Upper lobe of left lung (tissue), 6 donors: ENCODE results near the gene GFM2. TPM values are rescaled to one million over a fixed set of nuclear protein-coding genes. Genes with fewer than 3 reads are reported as not detected.

ENCODE experiments used
- ATAC-seq, 2 donors: fragments of 200-7000 bp; cut with Tn5 transposase; one replicate each; pipeline ENCODE4 v1.9.1; 2022; ENCODE audit warnings: mild to moderate bottlenecking in 2 of 2, moderate library complexity in 2 of 2; ENCODE audit not compliant: low FRiP score in 2 of 2
- DNase-seq, 2 donors: peaks; one replicate each; pipeline ENCODE4 v3.0.0-alpha.2; 2019 to 2020
- H3K27ac ChIP-seq, 4 donors: fragments of 200-600 bp; sonication (generic); one replicate each; pipeline ENCODE4 v1.5.1; 2016 to 2019
- H3K27me3 ChIP-seq, 4 donors: fragments of 200-600 bp; sonication (generic); one replicate each; pipeline ENCODE4 v1.5.1; 2017 to 2019
- H3K36me3 ChIP-seq, 4 donors: fragments of 200-600 bp; sonication (generic); one replicate each; pipeline ENCODE4 v1.5.1; 2016 to 2019
- H3K4me1 ChIP-seq, 4 donors: fragments of 200-600 bp; sonication (generic); one replicate each; pipeline ENCODE4 v1.5.1; 2018 to 2019
- H3K4me3 ChIP-seq, 4 donors: fragments of 200-600 bp; sonication (generic); one replicate each; pipeline ENCODE4 v1.5.1; 2017 to 2019; ENCODE audit warnings: mild to moderate bottlenecking in 2 of 4, moderate library complexity in 1 of 4
- H3K9me3 ChIP-seq, 4 donors: fragments of 200-600 bp; sonication (generic); one replicate each; pipeline ENCODE4 v1.5.1; 2018 to 2019
- EP300 ChIP-seq, 4 donors: sonication (generic); formaldehyde crosslinking; IDR thresholded peaks; one replicate each; pipeline ENCODE4 v1.5.1; 2017; ENCODE audit warnings: antibody characterized with exemption in 4 of 4, control low read depth in 2 of 4
- POLR2A ChIP-seq, 4 donors: fragments of 450-650 bp; IDR thresholded peaks; one replicate each; pipeline ENCODE4 v1.5.1; 2016 to 2017; ENCODE audit warnings: antibody characterized with exemption in 4 of 4, mild to moderate bottlenecking in 2 of 4
- POLR2AphosphoS5 ChIP-seq, 2 donors: sonication (generic); formaldehyde crosslinking; IDR thresholded peaks; one replicate each; pipeline ENCODE4 v1.5.1; 2017; ENCODE audit warnings: antibody characterized with exemption in 2 of 2
- WGBS, 2 donors: methylation state at CpG; one replicate each; pipeline ENCODE4 v1.1.5; 2017 to 2018; 5-methylcytosine and 5-hydroxymethylcytosine counted together
- total RNA-seq, 6 donors: library from RNA; depleted of rRNA in 4 of 6; stranded (reverse); fragments of >200 nt in 4 of 6; gene quantifications; one replicate each; pipeline versions ENCODE4 v1.1.0 to v1.2.1, GENCODE V29; 2016 to 2021
- TF ChIP-seq, protein P1 (sequence below), 6 experiments: fragments of 450-650 bp in 4 of 6; fragments of 200-600 bp in 2 of 6; sonication (generic) in 2 of 6; IDR thresholded peaks; one replicate each; pipeline ENCODE4 v1.5.1; 2016 to 2019; ENCODE audit warnings: antibody characterized with exemption in 6 of 6
- donor health status: DM: no; HTN: no; CAD: no; lungs with moderate emphysema.
- donor health status: DM: no; HTN: yes; CAD: no; lungs with severe emphysema.

The GFM2 gene, protein sequence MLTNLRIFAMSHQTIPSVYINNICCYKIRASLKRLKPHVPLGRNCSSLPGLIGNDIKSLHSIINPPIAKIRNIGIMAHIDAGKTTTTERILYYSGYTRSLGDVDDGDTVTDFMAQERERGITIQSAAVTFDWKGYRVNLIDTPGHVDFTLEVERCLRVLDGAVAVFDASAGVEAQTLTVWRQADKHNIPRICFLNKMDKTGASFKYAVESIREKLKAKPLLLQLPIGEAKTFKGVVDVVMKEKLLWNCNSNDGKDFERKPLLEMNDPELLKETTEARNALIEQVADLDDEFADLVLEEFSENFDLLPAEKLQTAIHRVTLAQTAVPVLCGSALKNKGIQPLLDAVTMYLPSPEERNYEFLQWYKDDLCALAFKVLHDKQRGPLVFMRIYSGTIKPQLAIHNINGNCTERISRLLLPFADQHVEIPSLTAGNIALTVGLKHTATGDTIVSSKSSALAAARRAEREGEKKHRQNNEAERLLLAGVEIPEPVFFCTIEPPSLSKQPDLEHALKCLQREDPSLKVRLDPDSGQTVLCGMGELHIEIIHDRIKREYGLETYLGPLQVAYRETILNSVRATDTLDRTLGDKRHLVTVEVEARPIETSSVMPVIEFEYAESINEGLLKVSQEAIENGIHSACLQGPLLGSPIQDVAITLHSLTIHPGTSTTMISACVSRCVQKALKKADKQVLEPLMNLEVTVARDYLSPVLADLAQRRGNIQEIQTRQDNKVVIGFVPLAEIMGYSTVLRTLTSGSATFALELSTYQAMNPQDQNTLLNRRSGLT
- 10 to 100 TPM in 5 of 6 donors, 1 to 10 TPM in 1; 6.1 to 33.5 (median 16.0) TPM for total RNA-seq

- DNase-seq (peak; percentile 91 to 97), ATAC-seq (peak; percentile 99 to 100)
- Histone ChIP-seq H3K27ac (peak within 1 kb of the TSS; percentile 80 to 88 (median 85)), H3K4me3 (peak within 1 kb of the TSS; percentile 73 to 99 (median 95)), H3K27me3 (no peaks in the 10 kb centered on the region), H3K36me3 (peaks cover 0 to 36% (median 23%) of the 10 kb centered on the region in 4 donors), H3K9me3 (no peaks in the 10 kb centered on the region), H3K4me1 (peaks cover 21 to 27% (median 25%) of the 10 kb centered on the region in 4 donors)
- 0 to 1% methylated on average over 25 to 50 of the region's 54 CpGs for WGBS, 2 donors
- TF ChIP-seq POLR2A (IDR thresholded peaks at IDR 0.05): peak in 2 of 4 donors; percentile 28 to 57
- peak in 1 of 4 donors; percentile 17 for TF ChIP-seq EP300 (IDR thresholded peaks at IDR 0.05)
- TF ChIP-seq POLR2AphosphoS5 (IDR thresholded peaks at IDR 0.05): peak; percentile 77 to 82
- TF ChIP-seq, protein P1, sequence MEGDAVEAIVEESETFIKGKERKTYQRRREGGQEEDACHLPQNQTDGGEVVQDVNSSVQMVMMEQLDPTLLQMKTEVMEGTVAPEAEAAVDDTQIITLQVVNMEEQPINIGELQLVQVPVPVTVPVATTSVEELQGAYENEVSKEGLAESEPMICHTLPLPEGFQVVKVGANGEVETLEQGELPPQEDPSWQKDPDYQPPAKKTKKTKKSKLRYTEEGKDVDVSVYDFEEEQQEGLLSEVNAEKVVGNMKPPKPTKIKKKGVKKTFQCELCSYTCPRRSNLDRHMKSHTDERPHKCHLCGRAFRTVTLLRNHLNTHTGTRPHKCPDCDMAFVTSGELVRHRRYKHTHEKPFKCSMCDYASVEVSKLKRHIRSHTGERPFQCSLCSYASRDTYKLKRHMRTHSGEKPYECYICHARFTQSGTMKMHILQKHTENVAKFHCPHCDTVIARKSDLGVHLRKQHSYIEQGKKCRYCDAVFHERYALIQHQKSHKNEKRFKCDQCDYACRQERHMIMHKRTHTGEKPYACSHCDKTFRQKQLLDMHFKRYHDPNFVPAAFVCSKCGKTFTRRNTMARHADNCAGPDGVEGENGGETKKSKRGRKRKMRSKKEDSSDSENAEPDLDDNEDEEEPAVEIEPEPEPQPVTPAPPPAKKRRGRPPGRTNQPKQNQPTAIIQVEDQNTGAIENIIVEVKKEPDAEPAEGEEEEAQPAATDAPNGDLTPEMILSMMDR (IDR thresholded peaks at IDR 0.05): no peak
These were observed at the start of gene GFM2, which contains the start of gene NSA2 for GRCh38 chr5:74766849-74767578. TSS of gene GFM2 (minus strand) at chr5:74767117. CDS start at chr5:74763742, 3,375 bp downstream. TSS of gene NSA2 (plus strand) at chr5:74767249. CDS start at chr5:74767361, 112 bp downstream.

- no peak for ATAC-seq
- no peaks in the 10 kb centered on the region for H3K27me3 ChIP-seq
- DNase-seq: no peak
- no peaks in the 10 kb centered on the region for H3K4me1 ChIP-seq
- no peak overlapping the region for H3K27ac ChIP-seq
- no peaks in the 10 kb centered on the region for H3K36me3 ChIP-seq
- no peak overlapping the region for H3K4me3 ChIP-seq
- no peak for TF ChIP-seq POLR2AphosphoS5 (IDR thresholded peaks at IDR 0.05)
- TF ChIP-seq, protein P1 (IDR thresholded peaks at IDR 0.05): no peak
- TF ChIP-seq EP300 (IDR thresholded peaks at IDR 0.05): no peak
- TF ChIP-seq POLR2A (IDR thresholded peaks at IDR 0.05): no peak
- 86 to 89% methylated on average over 4 of the region's 4 CpGs for WGBS, 2 donors
- H3K9me3 ChIP-seq: no peaks in the 10 kb centered on the region
These were observed 44.0 kb upstream of the GFM2 start for GRCh38 chr5:74810915-74811314.

- no peaks in the 10 kb centered on the region for H3K27me3 ChIP-seq
- no peaks in the 10 kb centered on the region for H3K9me3 ChIP-seq
- TF ChIP-seq POLR2AphosphoS5 (IDR thresholded peaks at IDR 0.05) (no peak), EP300 (IDR thresholded peaks at IDR 0.05) (no peak), POLR2A (IDR thresholded peaks at IDR 0.05) (no peak)
- TF ChIP-seq, protein P1 (IDR thresholded peaks at IDR 0.05): no peak
- no peak overlapping the region for H3K27ac ChIP-seq
- 42 to 43% methylated on average over 1 of the region's 1 CpG for WGBS, 2 donors
- DNase-seq (no peak), ATAC-seq (no peak)
- no peaks in the 10 kb centered on the region for H3K4me1 ChIP-seq
- no peak overlapping the region for H3K4me3 ChIP-seq
- no peaks in the 10 kb centered on the region for H3K36me3 ChIP-seq
These were observed 35.0 kb upstream of the GFM2 start for GRCh38 chr5:74801941-74802340.

DNA sequence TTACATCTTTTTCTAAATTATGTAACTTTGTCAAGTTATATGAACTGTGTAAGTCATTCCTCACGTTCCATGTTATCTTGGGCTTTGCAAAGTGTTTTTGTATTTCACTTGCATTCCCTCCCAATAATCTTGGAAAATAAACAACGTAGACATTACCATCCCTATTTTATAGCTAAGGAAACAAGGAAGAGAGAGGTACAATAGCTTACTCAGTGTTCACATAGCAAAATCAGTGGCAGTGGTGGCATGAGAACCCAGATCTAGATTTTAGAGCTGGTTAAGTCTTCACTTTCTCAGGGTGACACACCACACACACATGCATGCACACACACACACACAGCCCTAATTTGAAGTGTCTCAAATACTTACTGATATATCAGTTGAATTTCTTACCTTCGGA, 34.3 kb upstream of the GFM2 start:
- DNase-seq (no peak), ATAC-seq (no peak)
- Histone ChIP-seq H3K9me3 (no peaks in the 10 kb centered on the region), H3K4me3 (no peak overlapping the region), H3K27ac (no peak overlapping the region), H3K27me3 (no peaks in the 10 kb centered on the region), H3K4me1 (no peaks in the 10 kb centered on the region), H3K36me3 (no peaks in the 10 kb centered on the region)
- TF ChIP-seq EP300 (IDR thresholded peaks at IDR 0.05): no peak
- TF ChIP-seq POLR2AphosphoS5 (IDR thresholded peaks at IDR 0.05): no peak
- no peak for TF ChIP-seq POLR2A (IDR thresholded peaks at IDR 0.05)
- TF ChIP-seq, protein P1 (IDR thresholded peaks at IDR 0.05): no peak
- WGBS, 2 donors: 78 to 90% methylated on average over 3 of the region's 3 CpGs
